NCI-H1930 (cell line): ENCODE data around the gene IRF5.
"Not testable (repeated sequence)": the region's sequence is repeated elsewhere in the genome, so short reads cannot be mapped to it uniquely, and the experiment has no call there.

ENCODE experiments used
- DNase-seq, 2 experiments: peaks; one replicate each; lab custom pipeline; 2025; lab: John Stamatoyannopoulos, UW

IRF5 gene

GRCh38 chr7:128962899-128963298 lies 25.2 kb downstream of the IRF5 start:
- DNase-seq: no peak

GRCh38 chr7:128963327-128963757 lies 25.6 kb downstream of the IRF5 start:
- no peak for DNase-seq

DNA sequence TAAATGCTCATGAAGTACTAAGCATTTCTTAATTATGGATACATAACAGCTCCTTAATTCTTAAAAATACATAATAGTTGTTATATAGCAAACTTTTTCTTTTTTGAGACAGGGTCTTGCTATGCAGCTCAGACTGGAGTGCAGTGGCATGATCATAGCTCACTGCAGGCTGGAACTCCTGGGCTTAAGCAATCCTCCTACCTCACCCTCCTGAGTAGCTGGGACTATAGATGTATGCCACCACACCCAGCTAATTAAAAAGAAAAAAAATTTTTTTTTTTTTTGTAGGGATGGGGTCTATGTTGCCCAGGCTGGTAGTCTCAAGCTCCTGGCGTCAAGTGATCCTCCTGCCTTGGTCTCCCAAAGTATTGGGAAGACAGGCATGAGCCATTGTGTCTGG lies 30.9 kb downstream of the IRF5 start:
- DNase-seq: no peak

DNA sequence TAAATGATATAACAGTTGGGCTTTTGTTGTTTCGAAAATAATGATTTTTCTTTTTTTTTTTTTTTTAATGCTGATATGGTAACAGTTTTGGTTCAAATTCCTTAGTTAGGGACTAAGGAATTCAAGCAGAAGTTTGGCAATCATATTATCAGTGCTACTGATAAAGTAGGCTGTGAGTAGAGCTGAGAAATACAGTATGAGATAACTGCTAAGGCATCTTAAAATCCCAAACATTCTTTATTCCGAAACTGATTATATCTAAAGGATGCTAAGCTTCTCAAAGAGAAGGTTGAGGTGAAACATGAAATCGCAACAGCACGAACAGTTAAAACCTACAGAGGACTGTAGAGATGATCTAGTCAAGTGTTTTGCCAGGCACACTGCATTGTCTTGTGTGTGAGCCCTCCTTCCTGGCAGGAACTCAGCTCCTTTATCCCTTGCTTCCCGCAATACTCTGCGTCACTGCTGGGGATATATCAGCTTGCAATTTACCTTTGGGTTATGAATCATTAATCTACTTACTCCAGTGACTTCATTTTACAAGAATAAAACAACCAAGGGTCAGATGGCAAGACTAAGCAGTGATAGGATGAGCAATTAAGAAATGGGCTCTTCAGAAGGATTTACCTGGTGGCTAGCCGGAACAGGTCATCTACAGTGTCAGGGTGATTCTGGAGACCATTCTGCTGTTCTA lies 36.7 kb downstream of the IRF5 start:
- DNase-seq: no peak

DNA sequence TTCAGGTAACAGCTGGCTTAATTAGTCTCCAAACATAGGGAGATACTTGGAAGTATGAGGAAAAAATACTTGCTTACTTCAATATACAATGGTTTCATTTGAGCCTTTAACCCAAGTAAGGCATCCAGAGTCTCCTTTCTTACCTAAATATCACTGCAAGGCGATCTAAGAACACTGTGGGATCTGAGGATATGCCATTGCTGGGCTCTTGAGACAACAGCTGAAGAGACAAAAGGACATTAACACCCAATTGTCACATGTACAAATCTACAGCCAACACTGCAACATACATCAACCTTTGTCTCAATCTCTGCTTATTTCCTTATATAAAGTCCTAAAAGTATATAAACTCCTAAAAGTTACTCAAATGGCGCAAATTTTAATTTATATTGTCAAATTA lies 44.4 kb downstream of the IRF5 start:
- no peak for DNase-seq

- no peak for DNase-seq
Measured at GRCh38 chr7:128985660-128986059, 47.9 kb downstream of the IRF5 start.

GRCh38 chr7:128986609-128987008 lies 48.9 kb downstream of the IRF5 start:
- DNase-seq: no peak

- DNase-seq: no peak
Measured at GRCh38 chr7:128988372-128988771, 50.6 kb downstream of the IRF5 start.

DNA sequence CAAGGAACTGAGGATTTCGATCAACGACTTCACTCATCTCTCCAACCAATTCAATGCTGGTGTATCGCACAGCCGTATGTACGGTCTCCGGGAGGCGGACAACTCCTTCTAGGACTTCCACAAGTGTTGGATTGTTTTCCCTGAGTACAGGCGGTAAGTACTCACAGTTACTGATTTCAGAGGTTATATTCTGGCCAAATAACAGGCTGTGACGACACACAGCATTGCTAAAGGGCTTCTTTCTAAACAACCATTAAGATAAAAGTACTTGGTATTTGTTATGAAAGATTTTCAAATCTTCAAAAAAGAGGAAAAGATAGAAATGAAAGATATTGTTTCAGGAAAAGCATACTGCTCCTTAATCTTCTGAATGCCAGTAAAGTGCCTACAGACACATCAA lies 52.2 kb downstream of the IRF5 start:
- DNase-seq: no peak

DNA sequence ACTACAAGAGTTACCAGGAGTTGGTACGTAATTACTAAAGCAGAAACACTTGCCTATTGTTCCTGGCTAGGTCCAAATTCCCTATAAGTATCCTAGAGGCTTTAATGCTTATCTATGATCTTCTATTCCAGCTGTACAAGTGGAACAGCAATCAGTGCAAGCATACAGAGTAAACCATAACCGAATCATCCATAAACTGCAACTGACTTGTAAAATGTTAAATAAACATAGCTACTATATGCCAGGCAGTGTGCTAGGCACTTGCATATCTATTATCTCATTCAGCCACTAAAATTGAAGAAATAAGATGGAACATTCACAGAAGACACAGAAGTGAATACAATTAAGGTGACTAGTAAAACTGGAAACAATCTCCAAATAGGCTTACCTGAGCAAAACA lies 55.7 kb downstream of the IRF5 start:
- DNase-seq: no peak

DNA sequence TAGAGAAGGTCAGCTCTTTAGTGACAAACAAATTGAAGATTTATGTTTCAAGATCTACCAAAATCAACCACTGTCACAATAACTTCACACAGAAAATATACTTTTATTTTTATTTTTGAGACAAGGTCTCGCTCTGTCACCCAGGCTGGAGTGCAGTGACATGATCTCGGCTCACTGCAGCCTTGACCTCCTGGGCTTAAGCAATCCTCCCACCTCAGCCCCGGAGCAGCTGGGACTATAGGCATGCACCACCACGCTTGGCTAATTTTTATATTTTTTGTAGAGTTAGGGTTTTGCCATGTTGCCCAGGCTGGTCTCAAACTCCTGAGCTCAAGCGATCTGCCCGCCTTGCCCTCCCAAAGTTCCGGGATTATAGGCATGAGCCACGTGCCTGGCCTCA lies 56.8 kb downstream of the IRF5 start:
- DNase-seq: not testable (repeated sequence)

DNA sequence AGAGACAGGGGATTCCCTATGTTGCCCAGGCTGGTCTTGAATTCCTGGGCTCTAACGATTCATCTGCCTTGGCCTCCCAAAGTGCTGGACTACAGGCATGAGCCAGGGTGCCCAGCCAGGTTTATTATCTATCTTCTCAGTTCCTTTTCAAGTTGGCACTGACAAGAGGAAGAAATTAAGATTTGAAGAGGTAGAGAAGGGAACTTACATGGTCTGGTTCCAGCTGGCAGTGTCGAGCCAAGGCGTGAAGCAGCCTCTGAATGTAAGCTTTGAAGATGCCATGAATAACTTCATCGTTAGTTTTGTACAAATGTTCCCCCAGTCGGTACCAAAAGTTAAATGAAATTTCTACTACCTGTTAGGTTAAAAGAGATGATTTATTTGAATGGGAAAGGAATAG lies 59.5 kb downstream of the IRF5 start:
- no peak for DNase-seq
